Activated CD4-positive, alpha-beta T cell treated with anti-CD3 and anti-CD28 coated beads, Interleukin-2, Interleukin-4, amounts not matched to agents 100 ng/mL and 50 ng/mL, durations not matched to agents 16 hours and 8 hours (primary cell): ENCODE measurements around the gene ARID5A.
"Not testable (repeated sequence)": the region's sequence is repeated elsewhere in the genome, so short reads cannot be mapped to it uniquely, and the experiment has no call there.

Source experiments
- DNase-seq: peaks from one replicate; pipeline ENCODE4 v3.0.0-alpha.2; 2020; ENCODE audit warnings: low spot score

Gene ARID5A

GRCh38 chr2:96541398-96542152 is 5.0 kb downstream of the ARID5A start:
- DNase-seq: no peak

- DNase-seq: no peak
These were observed 5.9 kb downstream of the ARID5A start for GRCh38 chr2:96542357-96542977.

- DNase-seq: peak; percentile 70
These were observed 9.8 kb downstream of the ARID5A start for GRCh38 chr2:96546321-96546720.

GRCh38 chr2:96546797-96547196 is 10.2 kb downstream of the ARID5A start:
- DNase-seq: peak; percentile 63

- no peak for DNase-seq
These were observed 10.7 kb downstream of the ARID5A start for GRCh38 chr2:96547203-96547641.

- DNase-seq: no peak
These were observed 11.2 kb downstream of the ARID5A start for GRCh38 chr2:96547731-96548171.

- DNase-seq: no peak
These were observed 12.3 kb downstream of the ARID5A start for GRCh38 chr2:96548558-96549465.

GRCh38 chr2:96549466-96549785 is 12.9 kb downstream of the ARID5A start:
- no peak for DNase-seq

GRCh38 chr2:96549967-96550786 is 13.6 kb downstream of the ARID5A start:
- DNase-seq: no peak

- DNase-seq: no peak
These were observed 14.4 kb downstream of the ARID5A start for GRCh38 chr2:96550787-96551604.

- no peak for DNase-seq
These were observed 15.2 kb downstream of the ARID5A start for GRCh38 chr2:96551605-96552314.

GRCh38 chr2:96552315-96553175 is 16.0 kb downstream of the ARID5A start:
- no peak for DNase-seq

GRCh38 chr2:96553176-96553956 is 16.8 kb downstream of the ARID5A start:
- no peak for DNase-seq

- not testable (repeated sequence) for DNase-seq
These were observed 17.4 kb downstream of the ARID5A start for GRCh38 chr2:96553957-96554292.

- peak; percentile 66 for DNase-seq
These were observed 18.0 kb downstream of the ARID5A start for GRCh38 chr2:96554293-96555145.

- DNase-seq: no peak
These were observed 18.6 kb downstream of the ARID5A start for GRCh38 chr2:96555146-96555610.
